KG1 (cell line): ENCODE results near the gene PCDH11Y.
"Not testable (repeated sequence)": the region's sequence is repeated elsewhere in the genome, so short reads cannot be mapped to it uniquely, and the experiment has no call there.

Experiments used
- DNase-seq: peaks from one replicate; lab custom pipeline; 2025; lab: John Stamatoyannopoulos, UW

PCDH11Y gene

GRCh38 chrY:5000057-5000456 is at the start of gene PCDH11Y:
TSS of gene PCDH11Y (plus strand) at chrY:5000296. CDS start at chrY:5057100, 56,804 bp downstream.
- not testable (repeated sequence) for DNase-seq

GRCh38 chrY:4967894-4968293 is 32.2 kb upstream of the PCDH11Y start:
- DNase-seq: not testable (repeated sequence)

- DNase-seq: not testable (repeated sequence)
These were observed 8.2 kb upstream of the PCDH11Y start for GRCh38 chrY:4991743-4992400.

GRCh38 chrY:4994892-4995291 is 5.2 kb upstream of the PCDH11Y start:
- not testable (repeated sequence) for DNase-seq

GRCh38 chrY:5002476-5003184 is 2.5 kb downstream of the PCDH11Y start:
- not testable (repeated sequence) for DNase-seq

GRCh38 chrY:5038972-5039523 is 39.0 kb downstream of the PCDH11Y start:
- DNase-seq: not testable (repeated sequence)

- DNase-seq: not testable (repeated sequence)
These were observed 82.9 kb downstream of the PCDH11Y start for GRCh38 chrY:5083017-5083416.

GRCh38 chrY:5182998-5183397 is 182.9 kb downstream of the PCDH11Y start:
- not testable (repeated sequence) for DNase-seq

- DNase-seq: not testable (repeated sequence)
These were observed 215.0 kb downstream of the PCDH11Y start for GRCh38 chrY:5215116-5215515.

- DNase-seq: not testable (repeated sequence)
These were observed 324.8 kb downstream of the PCDH11Y start for GRCh38 chrY:5324931-5325330.

GRCh38 chrY:5342220-5342619 is 342.1 kb downstream of the PCDH11Y start:
- not testable (repeated sequence) for DNase-seq

- DNase-seq: not testable (repeated sequence)
These were observed 543.6 kb downstream of the PCDH11Y start for GRCh38 chrY:5543705-5544104.

- DNase-seq: not testable (repeated sequence)
These were observed 638.5 kb downstream of the PCDH11Y start for GRCh38 chrY:5638589-5638988.

GRCh38 chrY:5679265-5679664 is 679.2 kb downstream of the PCDH11Y start:
- DNase-seq: not testable (repeated sequence)

- DNase-seq: not testable (repeated sequence)
These were observed 708.6 kb downstream of the PCDH11Y start for GRCh38 chrY:5708727-5709126.

GRCh38 chrY:5709788-5710381 is 709.8 kb downstream of the PCDH11Y start:
- DNase-seq: not testable (repeated sequence)

- not testable (repeated sequence) for DNase-seq
These were observed 761.3 kb downstream of the PCDH11Y start for GRCh38 chrY:5761403-5761802.

GRCh38 chrY:5776485-5776884 is 776.4 kb downstream of the PCDH11Y start:
- DNase-seq: not testable (repeated sequence)
